Body of pancreas (tissue), 4 donors: ENCODE measurements around the gene DLD. TPM values are rescaled to one million over a fixed set of nuclear protein-coding genes. Genes with fewer than 3 reads are reported as not detected.
"Not testable (repeated sequence)": the region's sequence is repeated elsewhere in the genome, so short reads cannot be mapped to it uniquely, and the experiment has no call there.

ENCODE experiments used
- ATAC-seq: fragments of 150-250 bp; one replicate; pipeline ENCODE4 v1.9.1; 2016
- DNase-seq, 4 donors: peaks; one replicate each; pipeline ENCODE4 v3.0.0-alpha.2; 2019
- H3K27ac ChIP-seq, 4 donors: fragments of 200-600 bp; sonication (generic); 1 replicate in 3 of 4; 2 replicates in 1 of 4; pipeline versions ENCODE4 v1.5.1 to v1.6.1; 2016 to 2019; ENCODE audit warnings: mild to moderate bottlenecking in 1 of 4, mixed read lengths in 1 of 4, moderate library complexity in 1 of 4
- H3K27me3 ChIP-seq, 2 donors: fragments of 200-600 bp; sonication (generic); one replicate each; pipeline ENCODE4 v1.6.0; 2016; ENCODE audit warnings: mild to moderate bottlenecking in 1 of 2
- H3K36me3 ChIP-seq, 2 donors: fragments of 200-600 bp; sonication (generic); replicated peaks in 1 of 2; 2 replicates each; pipeline ENCODE4 v1.5.1; 2016; ENCODE audit warnings: low read depth in 2 of 2; ENCODE audit not compliant: insufficient read depth in 1 of 2
- H3K4me1 ChIP-seq: fragments of 200-600 bp; sonication (generic); one replicate; pipeline ENCODE4 v1.6.0; 2016
- H3K4me3 ChIP-seq, 2 donors: fragments of 200-600 bp; sonication (generic); 1 replicate in 1 of 2; 2 replicates in 1 of 2; pipeline ENCODE4 v1.5.1; 2016 to 2019
- H3K9me3 ChIP-seq, 3 donors: fragments of 200-600 bp; sonication (generic); 1 replicate in 2 of 3; 2 replicates in 1 of 3; pipeline ENCODE4 v1.5.1; 2016
- CTCF ChIP-seq, 7 experiments: fragments of 450-650 bp in 4 of 7; fragments of 200-600 bp in 3 of 7; sonication (generic) in 3 of 7; IDR thresholded peaks; one replicate each; pipeline ENCODE4 v1.5.1; 2016 to 2019; ENCODE audit warnings: antibody characterized with exemption in 7 of 7
- POLR2A ChIP-seq, 3 donors: fragments of 450-650 bp; IDR thresholded peaks; one replicate each; pipeline ENCODE4 v1.6.1; 2016; ENCODE audit warnings: antibody characterized with exemption in 3 of 3, mild to moderate bottlenecking in 2 of 3
- WGBS, 2 donors: methylation state at CpG; one replicate each; pipeline ENCODE4 v1.1.5; 2017; 5-methylcytosine and 5-hydroxymethylcytosine counted together
- intact Hi-C: fragments of 100-400 bp; cut with DNase I; formaldehyde crosslinking; loops from one replicate; pipeline ENCODE4 v1.15.1; 2023
- total RNA-seq, 2 donors: library from RNA; depleted of rRNA; stranded (reverse); fragments of >200 nt; gene quantifications; one replicate each; pipeline ENCODE4 v1.1.0, GENCODE V29; 2016

The DLD gene
- total RNA-seq, 2 donors from 2014 or later = 53.7 to 123 TPM

- Histone ChIP-seq H3K36me3 (no peaks in the 10 kb centered on the region), H3K4me1 (no peaks in the 10 kb centered on the region), H3K27ac (no peak overlapping the region), H3K4me3 (no peak overlapping the region), H3K27me3 (no peaks in the 10 kb centered on the region), H3K9me3 (no peaks in the 10 kb centered on the region)
- DNase-seq (no peak), ATAC-seq (no peak)
- intact Hi-C loops = no loop called here
- TF ChIP-seq CTCF (IDR thresholded peaks at IDR 0.05) = no peak
- no peak for TF ChIP-seq POLR2A (IDR thresholded peaks at IDR 0.05)
- WGBS, 2 donors = 92 to 93% methylated on average over 5 to 17 of the region's 18 CpGs
These were observed 43.7 kb upstream of the DLD start for GRCh38 chr7:107847168-107847835.

GRCh38 chr7:107847836-107848175 is 43.2 kb upstream of the DLD start:
- H3K9me3 ChIP-seq, ATAC-seq, DNase-seq, H3K4me1 ChIP-seq, intact Hi-C loops, H3K27me3 ChIP-seq, H3K27ac ChIP-seq, H3K36me3 ChIP-seq, H3K4me3 ChIP-seq: not testable (repeated sequence)
- WGBS, 2 donors = 94 to 97% methylated on average over 9 to 20 of the region's 20 CpGs

DNA sequence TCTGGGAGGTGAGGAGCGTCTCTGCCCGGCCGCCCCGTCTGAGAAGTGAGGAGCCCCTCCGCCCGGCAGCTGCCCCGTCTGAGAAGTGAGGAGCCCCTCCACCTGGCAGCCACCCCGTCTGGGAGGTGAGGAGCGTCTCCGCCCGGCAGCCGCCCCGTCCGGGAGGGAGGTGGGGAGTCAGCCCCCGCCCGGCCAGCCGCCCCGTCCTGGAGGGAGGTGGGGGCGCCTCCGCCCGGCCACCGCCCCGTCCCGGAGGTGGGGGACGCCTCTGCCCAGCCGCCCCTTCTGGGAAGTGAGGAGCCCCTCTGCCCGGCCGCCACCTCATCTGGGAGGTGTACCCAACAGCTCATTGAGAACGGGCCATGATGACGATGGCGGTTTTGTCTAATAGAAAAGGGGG is 42.8 kb upstream of the DLD start:
- H3K27ac ChIP-seq, H3K4me3 ChIP-seq, ATAC-seq, DNase-seq, H3K27me3 ChIP-seq, intact Hi-C loops, H3K36me3 ChIP-seq, H3K9me3 ChIP-seq, H3K4me1 ChIP-seq: not testable (repeated sequence)
- 96 to 100% methylated on average over 4 to 26 of the region's 31 CpGs for WGBS, 2 donors

GRCh38 chr7:107850216-107850615 is 40.8 kb upstream of the DLD start:
- 90 to 97% methylated on average over 3 to 4 of the region's 4 CpGs for WGBS, 2 donors

GRCh38 chr7:107850643-107851042 is 40.3 kb upstream of the DLD start:
- DNase-seq = no peak
- Histone ChIP-seq H3K27ac (no peak overlapping the region), H3K9me3 (no peaks in the 10 kb centered on the region), H3K4me3 (no peak overlapping the region), H3K36me3 (no peaks in the 10 kb centered on the region), H3K27me3 (no peaks in the 10 kb centered on the region), H3K4me1 (no peaks in the 10 kb centered on the region)
- intact Hi-C loops = loop anchor here (10.0 kb wide), 1 partner anchor 56 kb away; no protein-coding TSS in a partner anchor
- TF ChIP-seq POLR2A (IDR thresholded peaks at IDR 0.05) (no peak), CTCF (IDR thresholded peaks at IDR 0.05) (no peak)
- 31 to 57% methylated on average over 1 of the region's 1 CpG for WGBS, 2 donors
- ATAC-seq = no peak

More at GRCh38 chr7:107850216-107850615, 40.8 kb upstream of the DLD start:
- Histone ChIP-seq H3K4me3 (no peak overlapping the region), H3K27me3 (no peaks in the 10 kb centered on the region), H3K4me1 (no peaks in the 10 kb centered on the region), H3K27ac (no peak overlapping the region), H3K36me3 (no peaks in the 10 kb centered on the region), H3K9me3 (no peaks in the 10 kb centered on the region)
- ATAC-seq (no peak), DNase-seq (no peak)
- intact Hi-C loops = loop anchor here (10.0 kb wide), 1 partner anchor 55 kb away; no protein-coding TSS in a partner anchor
- no peak for TF ChIP-seq CTCF (IDR thresholded peaks at IDR 0.05)
- TF ChIP-seq POLR2A (IDR thresholded peaks at IDR 0.05) = no peak

- no peak for TF ChIP-seq CTCF (IDR thresholded peaks at IDR 0.05)
- TF ChIP-seq POLR2A (IDR thresholded peaks at IDR 0.05) = no peak
- Histone ChIP-seq H3K4me1 (peaks cover 23% of the 10 kb centered on the region), H3K4me3 (no peak overlapping the region), H3K9me3 (no peaks in the 10 kb centered on the region), H3K36me3 (no peaks in the 10 kb centered on the region), H3K27ac (no peak overlapping the region), H3K27me3 (no peaks in the 10 kb centered on the region)
- WGBS, 2 donors = 88 to 100% methylated on average over 1 of the region's 1 CpG
- DNase-seq = no peak
- intact Hi-C loops = loop anchor here (10.0 kb wide), 1 partner anchor 60 kb away; no protein-coding TSS in a partner anchor
- ATAC-seq = no peak
These were observed 36.5 kb upstream of the DLD start for GRCh38 chr7:107854454-107854853.
